ENCODE results near the gene AQP9.

- TF ChIP-seq POLR2AphosphoS5 (IDR thresholded peaks at IDR 0.05; ENCODE audit: low read depth, low read length) (no peak), TAF1 (IDR thresholded peaks at IDR 0.05; ENCODE audit: borderline replicate concordance, insufficient read depth, low read length) (no peak), FOXP2 (optimal IDR thresholded peaks at IDR 0.05; ENCODE audit: borderline replicate concordance, extremely low read depth, extremely low read length, insufficient read depth) (no peak), SIN3A (IDR thresholded peaks at IDR 0.05; ENCODE audit: borderline replicate concordance, insufficient read depth, low read length) (no peak)
Measured at GRCh38 chr15:58109419-58109818, 28.8 kb upstream of the AQP9 start.

All from PFSK-1 (cell line).